Tibial nerve (tissue), 4 donors: ENCODE measurements around the gene ZC3H13. TPM values are rescaled to one million over a fixed set of nuclear protein-coding genes. Genes with fewer than 3 reads are reported as not detected.

Source experiments
- DNase-seq, 2 donors: peaks; one replicate each; pipeline ENCODE4 v3.0.0-alpha.2; 2019; ENCODE audit warnings: low spot score in 2 of 2
- H3K27ac ChIP-seq, 4 donors: fragments of 200-600 bp; sonication (generic) in 3 of 4; one replicate each; pipeline ENCODE4 v1.5.1; 2017 to 2019; ENCODE audit warnings: mild to moderate bottlenecking in 1 of 4
- H3K27me3 ChIP-seq, 2 donors: fragments of 200-600 bp; sonication (generic) in 1 of 2; one replicate each; pipeline versions ENCODE4 v1.5.1 to v1.6.0; 2017 to 2019
- H3K36me3 ChIP-seq, 3 donors: fragments of 200-600 bp; sonication (generic); one replicate each; pipeline ENCODE4 v1.5.1; 2018 to 2019
- H3K4me1 ChIP-seq, 4 donors: fragments of 200-600 bp; sonication (generic) in 3 of 4; one replicate each; pipeline ENCODE4 v1.5.1; 2017 to 2019
- H3K4me3 ChIP-seq, 4 donors: fragments of 200-600 bp; sonication (generic) in 3 of 4; one replicate each; pipeline ENCODE4 v1.5.1; 2017 to 2019; ENCODE audit warnings: mild to moderate bottlenecking in 1 of 4, moderate library complexity in 1 of 4
- H3K9me3 ChIP-seq, 4 donors: fragments of 200-600 bp; sonication (generic) in 3 of 4; one replicate each; pipeline ENCODE4 v1.5.1; 2017 to 2019
- CTCF ChIP-seq, 5 experiments: fragments of 200-600 bp in 3 of 5; fragments of 450-650 bp in 2 of 5; sonication (generic) in 3 of 5; IDR thresholded peaks; one replicate each; pipeline ENCODE4 v1.5.1; 2016 to 2019; ENCODE audit warnings: antibody characterized with exemption in 5 of 5, mild to moderate bottlenecking in 3 of 5, moderate library complexity in 2 of 5
- EP300 ChIP-seq, 2 donors: sonication (generic); formaldehyde crosslinking; IDR thresholded peaks; one replicate each; pipeline ENCODE4 v1.6.1; 2017; ENCODE audit warnings: antibody characterized with exemption in 2 of 2, mild to moderate bottlenecking in 1 of 2
- POLR2A ChIP-seq, 2 donors: fragments of 450-650 bp; IDR thresholded peaks; one replicate each; pipeline ENCODE4 v1.6.1; 2017; ENCODE audit warnings: antibody characterized with exemption in 2 of 2, mild to moderate bottlenecking in 2 of 2, moderate library complexity in 2 of 2
- WGBS, 2 donors: methylation state at CpG; one replicate each; pipeline ENCODE4 v1.1.5; 2018; 5-methylcytosine and 5-hydroxymethylcytosine counted together
- total RNA-seq, 4 donors: library from RNA; depleted of rRNA; stranded (reverse); fragments of >200 nt; gene quantifications; one replicate each; pipeline ENCODE4 v1.1.0, GENCODE V29; 2016

Gene ZC3H13
- total RNA-seq, 4 donors from 2014 or later = 34.7 to 55.9 (median 44.2) TPM

- Histone ChIP-seq H3K36me3 (peaks cover 0 to 40% (median 0%) of the 10 kb centered on the region in 3 donors), H3K27me3 (no peaks in the 10 kb centered on the region), H3K27ac (no peak overlapping the region), H3K4me1 (peaks cover 0 to 8% (median 0%) of the 10 kb centered on the region in 4 donors), H3K4me3 (no peak overlapping the region), H3K9me3 (no peaks in the 10 kb centered on the region)
- TF ChIP-seq EP300 (IDR thresholded peaks at IDR 0.05) (no peak), POLR2A (IDR thresholded peaks at IDR 0.05) (no peak), CTCF (IDR thresholded peaks at IDR 0.05) (no peak)
- 73 to 81% methylated on average over 2 of the region's 2 CpGs for WGBS, 2 donors
- DNase-seq = no peak
These were observed 11.8 kb downstream of the ZC3H13 start for GRCh38 chr13:46040763-46041162.

GRCh38 chr13:46039411-46040182, 12.9 kb downstream of the ZC3H13 start:
- Histone ChIP-seq H3K36me3 (peaks cover 0 to 47% (median 0%) of the 10 kb centered on the region in 3 donors), H3K4me1 (peaks cover 0 to 3% (median 0%) of the 10 kb centered on the region in 4 donors), H3K27me3 (no peaks in the 10 kb centered on the region), H3K9me3 (no peaks in the 10 kb centered on the region), H3K27ac (no peak overlapping the region), H3K4me3 (no peak overlapping the region)
- TF ChIP-seq POLR2A (IDR thresholded peaks at IDR 0.05) (no peak), CTCF (IDR thresholded peaks at IDR 0.05) (no peak), EP300 (IDR thresholded peaks at IDR 0.05) (no peak)
- DNase-seq = no peak
- WGBS, 2 donors = 82 to 91% methylated on average over 6 of the region's 6 CpGs

- no peaks in the 10 kb centered on the region for H3K4me1 ChIP-seq
- H3K36me3 ChIP-seq = peaks cover 0 to 59% (median 0%) of the 10 kb centered on the region in 3 donors
- H3K4me3 ChIP-seq = no peak overlapping the region
- TF ChIP-seq EP300 (IDR thresholded peaks at IDR 0.05) = no peak
- no peak for TF ChIP-seq CTCF (IDR thresholded peaks at IDR 0.05)
- TF ChIP-seq POLR2A (IDR thresholded peaks at IDR 0.05) = no peak
- WGBS, 2 donors = 94 to 98% methylated on average over 4 of the region's 4 CpGs
- no peak for DNase-seq
- no peaks in the 10 kb centered on the region for H3K9me3 ChIP-seq
- H3K27ac ChIP-seq = no peak overlapping the region
- no peaks in the 10 kb centered on the region for H3K27me3 ChIP-seq
These were observed 14.2 kb downstream of the ZC3H13 start for GRCh38 chr13:46038296-46038695.

GRCh38 chr13:46035066-46035465, 17.5 kb downstream of the ZC3H13 start:
- Histone ChIP-seq H3K4me3 (no peak overlapping the region), H3K27me3 (no peaks in the 10 kb centered on the region), H3K9me3 (peaks cover 0 to 4% (median 2%) of the 10 kb centered on the region in 4 donors), H3K4me1 (no peaks in the 10 kb centered on the region), H3K27ac (no peak overlapping the region), H3K36me3 (peaks cover 0 to 64% (median 4%) of the 10 kb centered on the region in 3 donors)
- no peak for DNase-seq
- no peak for TF ChIP-seq EP300 (IDR thresholded peaks at IDR 0.05)
- TF ChIP-seq POLR2A (IDR thresholded peaks at IDR 0.05) = no peak
- 86 to 91% methylated on average over 2 of the region's 2 CpGs for WGBS, 2 donors

- Histone ChIP-seq H3K36me3 (peaks cover 0 to 46% (median 6%) of the 10 kb centered on the region in 3 donors), H3K4me3 (no peak overlapping the region), H3K27me3 (no peaks in the 10 kb centered on the region), H3K27ac (no peak overlapping the region), H3K4me1 (no peaks in the 10 kb centered on the region), H3K9me3 (peaks cover 0 to 10% (median 2%) of the 10 kb centered on the region in 4 donors)
- no peak for DNase-seq
- TF ChIP-seq POLR2A (IDR thresholded peaks at IDR 0.05) (no peak), CTCF (IDR thresholded peaks at IDR 0.05) (no peak), EP300 (IDR thresholded peaks at IDR 0.05) (no peak)
These were observed 20.2 kb downstream of the ZC3H13 start for GRCh38 chr13:46032341-46032740.
